ENCODE results near the gene CCDC182. TPM values are rescaled to one million over a fixed set of nuclear protein-coding genes. Genes with fewer than 3 reads are reported as not detected.

The CCDC182 gene
- total and polyA plus RNA-seq, 2 of the 13 experiments (the other 11 are each of a cell fraction or from before 2014, with no cell fraction given) = not detected

DNA sequence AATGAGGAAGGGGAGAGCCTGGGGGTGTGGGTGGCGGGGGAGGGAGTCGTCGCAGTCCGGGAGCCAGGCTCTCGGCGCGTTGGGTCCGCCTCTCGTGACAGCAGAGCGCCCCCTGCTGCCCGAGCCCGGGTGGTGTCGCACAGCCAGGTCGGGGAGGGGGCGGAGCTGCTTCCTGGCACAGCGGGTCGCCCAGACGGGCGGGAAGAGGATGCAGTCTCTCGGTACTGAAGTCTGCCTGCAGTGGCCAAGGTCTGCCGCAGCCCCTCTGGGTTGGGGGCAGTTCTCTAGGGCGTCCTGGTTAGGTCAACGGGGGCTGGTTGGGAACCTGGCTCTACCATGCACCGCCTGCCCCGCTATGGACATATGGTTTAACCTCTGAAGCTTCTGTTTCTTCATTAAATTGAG lies 38.2 kb upstream of the CCDC182 start (continued):
- TF ChIP-seq, protein P1, sequence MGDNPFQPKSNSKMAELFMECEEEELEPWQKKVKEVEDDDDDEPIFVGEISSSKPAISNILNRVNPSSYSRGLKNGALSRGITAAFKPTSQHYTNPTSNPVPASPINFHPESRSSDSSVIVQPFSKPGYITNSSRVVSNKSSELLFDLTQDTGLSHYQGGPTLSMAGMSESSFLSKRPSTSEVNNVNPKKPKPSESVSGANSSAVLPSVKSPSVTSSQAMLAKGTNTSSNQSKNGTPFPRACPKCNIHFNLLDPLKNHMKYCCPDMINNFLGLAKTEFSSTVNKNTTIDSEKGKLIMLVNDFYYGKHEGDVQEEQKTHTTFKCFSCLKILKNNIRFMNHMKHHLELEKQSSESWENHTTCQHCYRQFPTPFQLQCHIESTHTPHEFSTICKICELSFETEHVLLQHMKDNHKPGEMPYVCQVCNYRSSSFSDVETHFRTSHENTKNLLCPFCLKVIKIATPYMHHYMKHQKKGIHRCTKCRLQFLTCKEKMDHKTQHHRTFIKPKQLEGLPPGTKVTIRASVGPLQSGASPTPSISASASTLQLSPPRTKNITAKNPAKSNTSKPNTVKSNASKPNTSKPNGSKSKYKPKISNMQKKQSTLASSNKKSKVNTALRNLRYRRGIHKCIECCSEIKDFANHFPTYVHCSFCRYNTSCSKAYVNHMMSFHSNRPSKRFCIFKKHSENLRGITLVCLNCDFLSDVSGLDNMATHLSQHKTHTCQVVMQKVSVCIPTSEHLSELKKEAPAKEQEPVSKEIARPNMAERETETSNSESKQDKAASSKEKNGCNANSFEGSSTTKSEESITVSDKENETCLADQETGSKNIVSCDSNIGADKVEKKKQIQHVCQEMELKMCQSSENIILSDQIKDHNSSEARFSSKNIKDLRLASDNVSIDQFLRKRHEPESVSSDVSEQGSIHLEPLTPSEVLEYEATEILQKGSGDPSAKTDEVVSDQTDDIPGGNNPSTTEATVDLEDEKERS (CRISPR knock-in tag; IDR thresholded peaks at IDR 0.05) = no peak
- TF ChIP-seq ZNF24 (IDR thresholded peaks at IDR 0.05) (no peak), FOXA1 (IDR thresholded peaks at IDR 0.05) (no peak), FOXA1 (CRISPR knock-in tag; IDR thresholded peaks at IDR 0.05) (peak; percentile 37; the same call in 1 of the 2 replicates), ZNF557 (CRISPR knock-in tag; IDR thresholded peaks at IDR 0.05) (no peak), SAFB2 (CRISPR knock-in tag; IDR thresholded peaks at IDR 0.05; ENCODE audit: borderline replicate concordance, low read depth) (no peak), KDM3A (CRISPR knock-in tag; IDR thresholded peaks at IDR 0.05; ENCODE audit: low read depth) (peak; percentile 55; the same call in 1 of the 2 replicates), THAP9 (CRISPR knock-in tag; IDR thresholded peaks at IDR 0.05; ENCODE audit: borderline replicate concordance) (no peak; the same call in 1 of the 2 replicates), ZFP41 (CRISPR knock-in tag; IDR thresholded peaks at IDR 0.05; ENCODE audit: borderline replicate concordance) (no peak), SIN3A (IDR thresholded peaks at IDR 0.05; ENCODE audit: borderline replicate concordance, low read depth, low read length) (no peak), ZNF484 (CRISPR knock-in tag; IDR thresholded peaks at IDR 0.05; ENCODE audit: borderline replicate concordance, low read depth) (no peak), UBTF (CRISPR knock-in tag; IDR thresholded peaks at IDR 0.05) (no peak), ADNP (CRISPR knock-in tag; IDR thresholded peaks at IDR 0.05) (no peak), ZFP37 (CRISPR knock-in tag; IDR thresholded peaks at IDR 0.05; ENCODE audit: borderline replicate concordance) (no peak), MAFG (CRISPR knock-in tag; IDR thresholded peaks at IDR 0.05) (no peak), DRAP1 (CRISPR knock-in tag; IDR thresholded peaks at IDR 0.05) (no peak), TOE1 (CRISPR knock-in tag; IDR thresholded peaks at IDR 0.05) (no peak), ZEB1 (IDR thresholded peaks at IDR 0.05; ENCODE audit: insufficient replicate concordance, low read depth) (no peak)

All from HepG2 (cell line).